Mesothelial cell of epicardium (in vitro differentiated cells): ENCODE results near the gene OR10Z1. TPM values are rescaled to one million over a fixed set of nuclear protein-coding genes. Genes with fewer than 3 reads are reported as not detected.

Source experiments
- DNase-seq, 2 experiments: peaks; one replicate each; pipeline ENCODE4 v3.0.0; 2021; ENCODE audit warnings: low spot score in 2 of 2; ENCODE audit not compliant: unreplicated experiment in 2 of 2
- H3K27ac Mint-ChIP-seq: 2 replicates; pipeline ENCODE4 v1.8.0; 2021; ENCODE audit warnings: mixed read lengths
- H3K27me3 Mint-ChIP-seq: 2 replicates; pipeline ENCODE4 v1.8.0; 2021; ENCODE audit warnings: low read depth, mixed read lengths
- H3K36me3 Mint-ChIP-seq: 2 replicates; pipeline ENCODE4 v1.8.0; 2021; ENCODE audit warnings: mixed read lengths
- H3K4me1 Mint-ChIP-seq: 2 replicates; pipeline ENCODE4 v1.8.0; 2021; ENCODE audit warnings: mixed read lengths
- H3K4me3 Mint-ChIP-seq: 2 replicates; pipeline ENCODE4 v1.8.0; 2021; ENCODE audit warnings: mild to moderate bottlenecking, moderate library complexity, mixed read lengths
- H3K9me3 Mint-ChIP-seq: 2 replicates; pipeline ENCODE4 v1.8.0; 2021; ENCODE audit warnings: mixed read lengths
- total RNA-seq: library from RNA; stranded (reverse); gene quantifications from 3 replicates; pipeline ENCODE4 v1.2.1, GENCODE V29; 2021
- TF ChIP-seq, protein P1 (sequence below): fragments of 200-600 bp; sonication (generic); IDR thresholded peaks from one replicate; pipeline ENCODE4 v1.5.0; 2021; ENCODE audit warnings: antibody characterized with exemption; ENCODE audit not compliant: unreplicated experiment

OR10Z1 gene
- total RNA-seq, 1 donor from 2014 or later = not detected

- DNase-seq = no peak
- Mint-ChIP-seq H3K27me3 (no peaks in the 10 kb centered on the region), H3K4me3 (no peak overlapping the region), H3K27ac (no peak overlapping the region), H3K4me1 (peaks cover 17% of the 10 kb centered on the region), H3K36me3 (no peaks in the 10 kb centered on the region), H3K9me3 (no peaks in the 10 kb centered on the region)
- TF ChIP-seq, protein P1, sequence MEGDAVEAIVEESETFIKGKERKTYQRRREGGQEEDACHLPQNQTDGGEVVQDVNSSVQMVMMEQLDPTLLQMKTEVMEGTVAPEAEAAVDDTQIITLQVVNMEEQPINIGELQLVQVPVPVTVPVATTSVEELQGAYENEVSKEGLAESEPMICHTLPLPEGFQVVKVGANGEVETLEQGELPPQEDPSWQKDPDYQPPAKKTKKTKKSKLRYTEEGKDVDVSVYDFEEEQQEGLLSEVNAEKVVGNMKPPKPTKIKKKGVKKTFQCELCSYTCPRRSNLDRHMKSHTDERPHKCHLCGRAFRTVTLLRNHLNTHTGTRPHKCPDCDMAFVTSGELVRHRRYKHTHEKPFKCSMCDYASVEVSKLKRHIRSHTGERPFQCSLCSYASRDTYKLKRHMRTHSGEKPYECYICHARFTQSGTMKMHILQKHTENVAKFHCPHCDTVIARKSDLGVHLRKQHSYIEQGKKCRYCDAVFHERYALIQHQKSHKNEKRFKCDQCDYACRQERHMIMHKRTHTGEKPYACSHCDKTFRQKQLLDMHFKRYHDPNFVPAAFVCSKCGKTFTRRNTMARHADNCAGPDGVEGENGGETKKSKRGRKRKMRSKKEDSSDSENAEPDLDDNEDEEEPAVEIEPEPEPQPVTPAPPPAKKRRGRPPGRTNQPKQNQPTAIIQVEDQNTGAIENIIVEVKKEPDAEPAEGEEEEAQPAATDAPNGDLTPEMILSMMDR = no peak
Measured at GRCh38 chr1:158649052-158649451, 44.0 kb downstream of the OR10Z1 start.

GRCh38 chr1:158652721-158653334 lies 47.8 kb downstream of the OR10Z1 start:
- H3K27ac Mint-ChIP-seq = no peak overlapping the region
- H3K9me3 Mint-ChIP-seq = no peaks in the 10 kb centered on the region
- DNase-seq = no peak
- no peak overlapping the region for H3K4me3 Mint-ChIP-seq
- TF ChIP-seq, protein P1 = no peak
- H3K27me3 Mint-ChIP-seq = no peaks in the 10 kb centered on the region
- peaks cover 18% of the 10 kb centered on the region for H3K4me1 Mint-ChIP-seq
- H3K36me3 Mint-ChIP-seq = no peaks in the 10 kb centered on the region

DNA sequence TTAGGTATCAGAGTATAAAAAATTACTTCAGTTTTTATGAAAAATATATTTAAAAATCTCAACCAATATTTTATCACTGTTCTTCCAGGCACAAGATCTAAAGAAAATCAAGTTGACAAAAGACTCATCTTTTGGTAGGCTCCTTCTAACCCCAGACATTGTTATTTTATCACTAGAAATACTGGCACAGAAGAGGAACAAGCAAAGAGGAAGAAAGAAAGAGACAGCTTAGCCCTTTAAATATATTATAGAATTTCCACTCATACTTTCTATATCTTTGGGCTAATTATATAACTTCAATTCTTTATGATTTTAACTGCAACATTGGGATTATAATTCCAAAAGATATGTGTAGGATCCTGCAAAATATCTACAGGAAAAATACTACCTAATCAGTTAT lies 49.0 kb downstream of the OR10Z1 start:
- Mint-ChIP-seq H3K36me3 (no peaks in the 10 kb centered on the region), H3K27me3 (no peaks in the 10 kb centered on the region), H3K4me1 (peaks cover 18% of the 10 kb centered on the region), H3K9me3 (peaks cover 10% of the 10 kb centered on the region), H3K4me3 (no peak overlapping the region), H3K27ac (no peak overlapping the region)
- TF ChIP-seq, protein P1 = no peak
- no peak for DNase-seq

DNA sequence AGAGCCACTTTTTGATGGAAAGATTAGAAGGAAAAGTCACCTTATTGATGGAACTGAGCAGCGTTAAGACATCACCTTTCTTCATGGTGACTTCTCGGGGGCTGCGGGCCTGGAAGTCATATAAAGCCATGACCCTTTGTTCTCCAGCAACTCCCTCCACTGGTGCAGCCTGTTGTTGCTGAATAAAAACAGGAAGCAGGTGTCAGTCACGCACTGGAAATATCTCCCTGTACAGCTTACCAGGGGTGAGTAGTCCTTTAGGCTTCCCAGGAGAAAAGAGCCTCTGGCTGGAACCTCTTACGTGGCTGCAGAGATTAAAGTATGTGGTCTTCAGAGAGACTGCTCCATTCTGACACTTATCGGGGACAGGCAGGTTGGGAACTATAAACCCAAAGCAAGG lies 49.5 kb downstream of the OR10Z1 start:
- TF ChIP-seq, protein P1 = no peak
- DNase-seq = no peak
- Mint-ChIP-seq H3K4me1 (peaks cover 18% of the 10 kb centered on the region), H3K36me3 (no peaks in the 10 kb centered on the region), H3K27me3 (no peaks in the 10 kb centered on the region), H3K9me3 (peaks cover 10% of the 10 kb centered on the region), H3K27ac (peak overlapping the region; percentile 37), H3K4me3 (no peak overlapping the region)

Other genes with a start within 250 kb of the OR10Z1 start
- not detected in 3 replicates for gene OR10T2, start 205.8 kb upstream of the OR10Z1 start, total RNA-seq
- not detected in 3 replicates for gene OR10K2, start 179.0 kb upstream of the OR10Z1 start, total RNA-seq
- gene OR10K1, start 143.4 kb upstream of the OR10Z1 start, total RNA-seq = not detected in 3 replicates
- gene OR10R2, start 133.0 kb upstream of the OR10Z1 start, total RNA-seq = not detected in 3 replicates
- gene OR6Y1, start 50.9 kb upstream of the OR10Z1 start, total RNA-seq = not detected in 3 replicates
- gene OR6P1, start 34.7 kb upstream of the OR10Z1 start, total RNA-seq = not detected in 3 replicates
- gene OR10X1, start 25.4 kb upstream of the OR10Z1 start, total RNA-seq = not detected in 3 replicates
- gene SPTA1, start 81.4 kb downstream of the OR10Z1 start, total RNA-seq = 0.88 to 1.4 TPM (median 1.1 TPM) in 3 replicates
- not detected in 3 replicates for gene OR6K2, start 95.4 kb downstream of the OR10Z1 start, total RNA-seq
- gene OR6K3, start 115.5 kb downstream of the OR10Z1 start, total RNA-seq = not detected in 3 replicates
- gene OR6K6, start 149.5 kb downstream of the OR10Z1 start, total RNA-seq = not detected in 3 replicates
- not detected in 3 replicates for gene OR6N1, start 166.9 kb downstream of the OR10Z1 start, total RNA-seq
- gene OR6N2, start 175.9 kb downstream of the OR10Z1 start, total RNA-seq = not detected in 3 replicates
- gene MNDA, start 226.1 kb downstream of the OR10Z1 start, total RNA-seq = not detected in 3 replicates